ENCODE measurements around the gene SLC22A12. TPM values are rescaled to one million over a fixed set of nuclear protein-coding genes. Genes with fewer than 3 reads are reported as not detected.

Gene SLC22A12
- total RNA-seq, 1 experiment from 2014 or later: not detected

- intact Hi-C loops (cut with micrococcal nuclease): no loop called here
- DNase-seq (no peak), ATAC-seq (no peak)
- Histone ChIP-seq H3K4me3 (ENCODE audit: low read length) (no peak overlapping the region), H3K79me2 (ENCODE audit: low read length) (no peaks in the 10 kb centered on the region), H4K20me1 (ENCODE audit: low read length) (no peaks in the 10 kb centered on the region), H3K27ac (ENCODE audit: low read length) (no peak overlapping the region), H3K4me2 (ENCODE audit: low read length) (no peak overlapping the region), H3F3A (ENCODE audit: low read length, unreplicated experiment) (no peaks in the 10 kb centered on the region), H3K9me3 (ENCODE audit: low read length) (no peaks in the 10 kb centered on the region), H3K9ac (ENCODE audit: low read length) (no peak overlapping the region), H3K4me1 (ENCODE audit: insufficient read depth, low read length) (peaks cover 11% of the 10 kb centered on the region), H3K27me3 (ENCODE audit: low read length) (peaks cover 21% of the 10 kb centered on the region; the same call in 1 of the 2 replicates), H3K9me2 (replicated peaks; ENCODE audit: low read length) (no peaks in the 10 kb centered on the region), H3K36me3 (ENCODE audit: low read depth, low read length) (no peaks in the 10 kb centered on the region), H2AFZ (ENCODE audit: low read length) (no peak overlapping the region)
- CTCF ChIA-PET: no interaction called here
- BruUV-seq (replicated peaks): no TSS peak
- POLR2A ChIA-PET (ENCODE audit: unreplicated experiment): no interaction called here
- no peak for TF ChIP-seq EZH2phosphoT487 (IDR thresholded peaks at IDR 0.05; ENCODE audit: borderline replicate concordance, low read length)
- no peak for TF ChIP-seq EZH2 (IDR thresholded peaks at IDR 0.05; ENCODE audit: low read length, unreplicated experiment)
- no peak for TF ChIP-seq CTCF (conservative IDR thresholded peaks at IDR 0.05; ENCODE audit: low read depth, low read length)
Measured at GRCh38 chr11:64543818-64544217, 47.2 kb upstream of the SLC22A12 start.

GRCh38 chr11:64544616-64545296 lies 46.3 kb upstream of the SLC22A12 start:
- H3K4me3 ChIP-seq (ENCODE audit: low read length): no peak overlapping the region

More at GRCh38 chr11:64544616-64545296, 46.3 kb upstream of the SLC22A12 start:
- H3F3A ChIP-seq (ENCODE audit: low read length, unreplicated experiment): no peaks in the 10 kb centered on the region
- H3K36me3 ChIP-seq (ENCODE audit: low read depth, low read length): no peaks in the 10 kb centered on the region
- H3K27me3 ChIP-seq (ENCODE audit: low read length): peaks cover 23% of the 10 kb centered on the region; the same call in 1 of the 2 replicates
- ChIA-PET CTCF (no interaction called here), POLR2A (ENCODE audit: unreplicated experiment) (no interaction called here)
- no peaks in the 10 kb centered on the region for H4K20me1 ChIP-seq (ENCODE audit: low read length)
- H3K4me2 ChIP-seq (ENCODE audit: low read length): no peak overlapping the region
- no peaks in the 10 kb centered on the region for H3K9me2 ChIP-seq (replicated peaks; ENCODE audit: low read length)
- no TSS peak for BruUV-seq (replicated peaks)
- no peak for ATAC-seq
- TF ChIP-seq CTCF (conservative IDR thresholded peaks at IDR 0.05; ENCODE audit: low read depth, low read length): no peak
- no peak overlapping the region for H2AFZ ChIP-seq (ENCODE audit: low read length)
- H3K79me2 ChIP-seq (ENCODE audit: low read length): no peaks in the 10 kb centered on the region
- no peak for DNase-seq
- H3K9me3 ChIP-seq (ENCODE audit: low read length): no peaks in the 10 kb centered on the region
- no peak overlapping the region for H3K27ac ChIP-seq (ENCODE audit: low read length)
- intact Hi-C loops (cut with micrococcal nuclease): no loop called here
- H3K9ac ChIP-seq (ENCODE audit: low read length): no peak overlapping the region
- H3K4me1 ChIP-seq (ENCODE audit: insufficient read depth, low read length): peaks cover 11% of the 10 kb centered on the region
